ENCODE results near the gene TBCD.

DNA sequence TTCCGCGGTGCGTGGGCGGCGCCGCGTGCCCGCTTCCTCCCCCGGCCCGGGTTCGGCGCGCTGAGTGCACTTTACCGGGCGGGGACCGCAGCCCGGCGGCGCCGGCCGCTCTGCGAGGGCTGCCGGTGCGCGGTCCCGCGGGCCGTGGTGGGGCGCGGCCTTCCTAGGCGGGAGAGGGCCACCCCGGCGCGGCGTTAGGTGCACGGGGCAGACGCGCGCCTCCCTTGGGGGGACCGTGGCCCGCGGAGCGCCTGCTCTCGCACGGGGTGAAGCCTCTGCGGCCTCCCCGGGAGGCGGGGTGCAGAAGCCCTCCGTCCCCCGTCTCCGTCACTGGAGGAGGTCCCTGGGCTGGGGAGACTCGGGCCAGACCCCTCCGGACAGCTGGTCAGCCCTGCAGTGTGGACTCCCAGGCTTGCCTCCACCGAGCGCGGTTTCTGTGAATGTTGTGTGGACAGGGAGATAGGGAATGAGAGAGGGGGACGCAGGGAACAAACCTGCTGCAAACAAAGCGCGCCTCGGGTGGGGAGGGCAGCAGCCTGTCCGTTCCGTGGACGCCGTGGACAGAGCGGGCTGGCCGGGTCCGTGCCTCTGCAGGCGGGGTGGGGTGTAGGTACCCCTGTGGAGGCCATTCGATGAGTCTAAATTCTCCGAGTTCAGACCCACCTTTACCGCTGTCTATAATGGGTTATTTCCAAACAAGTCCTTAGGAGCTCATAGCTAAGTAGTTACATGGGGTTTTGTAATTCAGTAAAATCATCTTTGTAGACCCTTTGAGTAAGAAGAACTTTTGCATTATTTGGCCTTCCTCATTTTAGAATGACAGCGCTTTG, 721 bp downstream of the TBCD start:
- TF ChIP-seq, protein P1, sequence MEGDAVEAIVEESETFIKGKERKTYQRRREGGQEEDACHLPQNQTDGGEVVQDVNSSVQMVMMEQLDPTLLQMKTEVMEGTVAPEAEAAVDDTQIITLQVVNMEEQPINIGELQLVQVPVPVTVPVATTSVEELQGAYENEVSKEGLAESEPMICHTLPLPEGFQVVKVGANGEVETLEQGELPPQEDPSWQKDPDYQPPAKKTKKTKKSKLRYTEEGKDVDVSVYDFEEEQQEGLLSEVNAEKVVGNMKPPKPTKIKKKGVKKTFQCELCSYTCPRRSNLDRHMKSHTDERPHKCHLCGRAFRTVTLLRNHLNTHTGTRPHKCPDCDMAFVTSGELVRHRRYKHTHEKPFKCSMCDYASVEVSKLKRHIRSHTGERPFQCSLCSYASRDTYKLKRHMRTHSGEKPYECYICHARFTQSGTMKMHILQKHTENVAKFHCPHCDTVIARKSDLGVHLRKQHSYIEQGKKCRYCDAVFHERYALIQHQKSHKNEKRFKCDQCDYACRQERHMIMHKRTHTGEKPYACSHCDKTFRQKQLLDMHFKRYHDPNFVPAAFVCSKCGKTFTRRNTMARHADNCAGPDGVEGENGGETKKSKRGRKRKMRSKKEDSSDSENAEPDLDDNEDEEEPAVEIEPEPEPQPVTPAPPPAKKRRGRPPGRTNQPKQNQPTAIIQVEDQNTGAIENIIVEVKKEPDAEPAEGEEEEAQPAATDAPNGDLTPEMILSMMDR (conservative IDR thresholded peaks at IDR 0.05; ENCODE audit: low read depth, low read length): no peak
- TF ChIP-seq EZH2 (IDR thresholded peaks at IDR 0.05; ENCODE audit: low read length, unreplicated experiment): no peak
